Measurements from ENCODE around the gene ATP5F1D. TPM values are rescaled to one million over a fixed set of nuclear protein-coding genes. Genes with fewer than 3 reads are reported as not detected.

Gene ATP5F1D
- total and polyA plus RNA-seq, 2 of the 13 experiments (the other 11 are each of a cell fraction or from before 2014, with no cell fraction given): 39.4 to 78.7 TPM

DNA sequence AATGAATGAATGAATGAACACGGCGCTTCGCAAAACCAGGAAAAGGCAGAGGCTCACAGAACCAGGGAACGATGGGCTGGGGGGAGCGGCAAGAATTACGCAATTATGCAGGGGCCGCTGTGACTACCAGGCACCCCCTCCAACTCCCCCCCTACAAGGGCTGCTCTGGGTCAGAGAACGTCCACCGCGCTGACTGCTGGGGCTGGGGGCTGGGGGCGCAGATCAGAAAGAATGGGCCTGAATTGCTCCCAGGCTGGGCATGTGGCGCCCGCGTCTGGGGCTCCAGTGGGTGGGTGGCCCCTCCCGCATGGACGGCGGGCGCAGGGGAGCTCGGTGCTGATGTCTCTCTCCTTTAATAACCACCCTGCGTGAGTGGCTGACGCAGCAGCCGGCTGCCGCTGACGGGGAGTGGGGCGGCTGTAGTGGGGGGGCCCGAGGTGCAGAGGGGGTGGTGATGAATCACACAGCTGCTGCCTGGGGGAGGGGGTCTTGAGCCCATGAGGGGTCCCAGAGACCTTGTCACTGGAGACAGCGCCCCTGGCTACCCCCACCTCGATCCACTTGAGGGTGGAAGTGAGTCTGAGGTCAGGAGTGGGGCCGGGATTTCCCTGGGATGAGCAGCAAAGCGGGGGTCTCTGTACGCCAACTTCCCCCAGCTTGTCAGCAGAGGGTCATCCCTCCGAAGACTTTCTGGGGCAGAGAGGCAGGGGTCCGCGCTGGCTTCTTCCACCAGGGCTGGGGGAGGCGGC, 26.1 kb downstream of the ATP5F1D start:
- Histone ChIP-seq H4K20me1 (ENCODE audit: insufficient read depth, low read length) (peaks cover 27% of the 10 kb centered on the region), H3K36me3 (replicated peaks in 1 of 2; ENCODE audit: control insufficient read depth in 1 of 2, insufficient read depth in 2 of 2, low read length in 2 of 2) (peaks cover 12 to 22% of the 10 kb centered on the region in 2 experiments), H3K4me2 (ENCODE audit: low read depth, low read length) (peak overlapping the region; percentile 92), H3K27ac (ENCODE audit: extremely low read length, insufficient read depth, low read length) (no peak overlapping the region), H3K9me3 (ENCODE audit: low read length) (no peaks in the 10 kb centered on the region), H3K4me1 (ENCODE audit: insufficient read depth, low read length) (peaks cover 76% of the 10 kb centered on the region), H3K9ac (ENCODE audit: insufficient read depth, low read depth, low read length) (peak overlapping the region; percentile 73; the same call in 1 of the 2 replicates), H3K27me3 (ENCODE audit: control insufficient read depth in 1 of 2, insufficient read depth in 2 of 2, low read length in 2 of 2) (no peaks in the 10 kb centered on the region), H3K4me3 (replicated peaks in 1 of 3; ENCODE audit: insufficient read depth in 1 of 3, low read depth in 2 of 3, low read length in 3 of 3) (peak overlapping the region; percentile 49 to 90 (median 58); a peak in 5 of 6 replicates), H3K79me2 (ENCODE audit: insufficient read depth, low read length) (peaks cover 32% of the 10 kb centered on the region), H2AFZ (ENCODE audit: low read length) (no peak overlapping the region)
- no TSS peak for BruUV-seq (replicated peaks)
- ATAC-seq: no peak
- 61% methylated on average over 19 of the region's 35 CpGs for WGBS (ENCODE audit: low lambda C conversion rate)
- peak; percentile 36; the same call in 1 of the 2 replicates for TF ChIP-seq CEBPG (CRISPR knock-in tag; IDR thresholded peaks at IDR 0.05)
- peak; percentile 76 for TF ChIP-seq CEBPB (IDR thresholded peaks at IDR 0.05; ENCODE audit: borderline replicate concordance, low read depth, low read length)
- TF ChIP-seq, protein P1, sequence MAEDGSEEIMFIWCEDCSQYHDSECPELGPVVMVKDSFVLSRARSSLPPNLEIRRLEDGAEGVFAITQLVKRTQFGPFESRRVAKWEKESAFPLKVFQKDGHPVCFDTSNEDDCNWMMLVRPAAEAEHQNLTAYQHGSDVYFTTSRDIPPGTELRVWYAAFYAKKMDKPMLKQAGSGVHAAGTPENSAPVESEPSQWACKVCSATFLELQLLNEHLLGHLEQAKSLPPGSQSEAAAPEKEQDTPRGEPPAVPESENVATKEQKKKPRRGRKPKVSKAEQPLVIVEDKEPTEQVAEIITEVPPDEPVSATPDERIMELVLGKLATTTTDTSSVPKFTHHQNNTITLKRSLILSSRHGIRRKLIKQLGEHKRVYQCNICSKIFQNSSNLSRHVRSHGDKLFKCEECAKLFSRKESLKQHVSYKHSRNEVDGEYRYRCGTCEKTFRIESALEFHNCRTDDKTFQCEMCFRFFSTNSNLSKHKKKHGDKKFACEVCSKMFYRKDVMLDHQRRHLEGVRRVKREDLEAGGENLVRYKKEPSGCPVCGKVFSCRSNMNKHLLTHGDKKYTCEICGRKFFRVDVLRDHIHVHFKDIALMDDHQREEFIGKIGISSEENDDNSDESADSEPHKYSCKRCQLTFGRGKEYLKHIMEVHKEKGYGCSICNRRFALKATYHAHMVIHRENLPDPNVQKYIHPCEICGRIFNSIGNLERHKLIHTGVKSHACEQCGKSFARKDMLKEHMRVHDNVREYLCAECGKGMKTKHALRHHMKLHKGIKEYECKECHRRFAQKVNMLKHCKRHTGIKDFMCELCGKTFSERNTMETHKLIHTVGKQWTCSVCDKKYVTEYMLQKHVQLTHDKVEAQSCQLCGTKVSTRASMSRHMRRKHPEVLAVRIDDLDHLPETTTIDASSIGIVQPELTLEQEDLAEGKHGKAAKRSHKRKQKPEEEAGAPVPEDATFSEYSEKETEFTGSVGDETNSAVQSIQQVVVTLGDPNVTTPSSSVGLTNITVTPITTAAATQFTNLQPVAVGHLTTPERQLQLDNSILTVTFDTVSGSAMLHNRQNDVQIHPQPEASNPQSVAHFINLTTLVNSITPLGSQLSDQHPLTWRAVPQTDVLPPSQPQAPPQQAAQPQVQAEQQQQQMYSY (CRISPR knock-in tag; IDR thresholded peaks at IDR 0.05): peak; percentile 52; the same call in 1 of the 2 replicates
- 0 out of 2 replicates have a peak, but pooled peaks have one; percentile 31 for TF ChIP-seq ZNF605 (CRISPR knock-in tag; IDR thresholded peaks at IDR 0.05)
- no peak for TF ChIP-seq RBAK (CRISPR knock-in tag; IDR thresholded peaks at IDR 0.05)
- TF ChIP-seq, protein P2, sequence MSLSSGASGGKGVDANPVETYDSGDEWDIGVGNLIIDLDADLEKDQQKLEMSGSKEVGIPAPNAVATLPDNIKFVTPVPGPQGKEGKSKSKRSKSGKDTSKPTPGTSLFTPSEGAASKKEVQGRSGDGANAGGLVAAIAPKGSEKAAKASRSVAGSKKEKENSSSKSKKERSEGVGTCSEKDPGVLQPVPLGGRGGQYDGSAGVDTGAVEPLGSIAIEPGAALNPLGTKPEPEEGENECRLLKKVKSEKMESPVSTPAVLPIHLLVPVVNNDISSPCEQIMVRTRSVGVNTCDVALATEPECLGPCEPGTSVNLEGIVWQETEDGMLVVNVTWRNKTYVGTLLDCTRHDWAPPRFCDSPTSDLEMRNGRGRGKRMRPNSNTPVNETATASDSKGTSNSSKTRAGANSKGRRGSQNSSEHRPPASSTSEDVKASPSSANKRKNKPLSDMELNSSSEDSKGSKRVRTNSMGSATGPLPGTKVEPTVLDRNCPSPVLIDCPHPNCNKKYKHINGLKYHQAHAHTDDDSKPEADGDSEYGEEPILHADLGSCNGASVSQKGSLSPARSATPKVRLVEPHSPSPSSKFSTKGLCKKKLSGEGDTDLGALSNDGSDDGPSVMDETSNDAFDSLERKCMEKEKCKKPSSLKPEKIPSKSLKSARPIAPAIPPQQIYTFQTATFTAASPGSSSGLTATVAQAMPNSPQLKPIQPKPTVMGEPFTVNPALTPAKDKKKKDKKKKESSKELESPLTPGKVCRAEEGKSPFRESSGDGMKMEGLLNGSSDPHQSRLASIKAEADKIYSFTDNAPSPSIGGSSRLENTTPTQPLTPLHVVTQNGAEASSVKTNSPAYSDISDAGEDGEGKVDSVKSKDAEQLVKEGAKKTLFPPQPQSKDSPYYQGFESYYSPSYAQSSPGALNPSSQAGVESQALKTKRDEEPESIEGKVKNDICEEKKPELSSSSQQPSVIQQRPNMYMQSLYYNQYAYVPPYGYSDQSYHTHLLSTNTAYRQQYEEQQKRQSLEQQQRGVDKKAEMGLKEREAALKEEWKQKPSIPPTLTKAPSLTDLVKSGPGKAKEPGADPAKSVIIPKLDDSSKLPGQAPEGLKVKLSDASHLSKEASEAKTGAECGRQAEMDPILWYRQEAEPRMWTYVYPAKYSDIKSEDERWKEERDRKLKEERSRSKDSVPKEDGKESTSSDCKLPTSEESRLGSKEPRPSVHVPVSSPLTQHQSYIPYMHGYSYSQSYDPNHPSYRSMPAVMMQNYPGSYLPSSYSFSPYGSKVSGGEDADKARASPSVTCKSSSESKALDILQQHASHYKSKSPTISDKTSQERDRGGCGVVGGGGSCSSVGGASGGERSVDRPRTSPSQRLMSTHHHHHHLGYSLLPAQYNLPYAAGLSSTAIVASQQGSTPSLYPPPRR (CRISPR knock-in tag; IDR thresholded peaks at IDR 0.05; ENCODE audit: borderline replicate concordance): 0 out of 2 replicates have a peak, but pooled peaks have one; percentile 0
- TF ChIP-seq ZNF24 (IDR thresholded peaks at IDR 0.05): peak; percentile 85; the same call in 1 of the 2 replicates
- TF ChIP-seq SP1 (IDR thresholded peaks at IDR 0.05): no peak
- TF ChIP-seq SP1 (CRISPR knock-in tag; IDR thresholded peaks at IDR 0.05): no peak
- TF ChIP-seq ZNF343 (CRISPR knock-in tag; IDR thresholded peaks at IDR 0.05): no peak
- peak; percentile 9 for TF ChIP-seq HNRNPLL (IDR thresholded peaks at IDR 0.05; ENCODE audit: low read depth, low read length, poor library complexity, severe bottlenecking)
- no peak for TF ChIP-seq BCL6 (CRISPR knock-in tag; IDR thresholded peaks at IDR 0.05)
- ChIA-PET CTCF (ENCODE audit: low intra/inter-chr PET ratio, low total read pairs) (interaction anchor here (0.7 to 3.8 kb wide), 4 partner anchors 15 to 24 kb away, joined by 4 to 60 read pairs (median 4); partner anchors contain the start of gene MIDN), POLR2A (interaction anchor here (0.5 to 11.5 kb wide), 3 partner anchors 13 to 237 kb away, joined by 3 to 668 read pairs (median 469); partner anchors contain the start of genes ATP5F1D, CBARP and MIDN)
- in situ Hi-C loops (cut with HindIII; ENCODE audit: extremely low pct_ligation_motif_present, low pct_unique_long_range_greater_than_20kb) (no loop called here), intact Hi-C loops (cut with micrococcal nuclease; ENCODE audit: unreplicated experiment) (no loop called here)
- no peak for FAIRE-seq
- no peak for DNase-seq (ENCODE audit: low spot score)

Data from HepG2 (cell line).